Adipose tissue (tissue), 3 donors: ENCODE measurements around the gene PLCH1. TPM values are rescaled to one million over a fixed set of nuclear protein-coding genes. Genes with fewer than 3 reads are reported as not detected.

Source experiments
- H3K27ac ChIP-seq: one replicate; pipeline ENCODE4 v1.5.1; 2013; ENCODE audit warnings: low read depth, low read length
- WGBS, 3 donors: extraction: QIAGEN DNeasy Blood & Tissue Kit; methylation state at CpG; one replicate each; pipeline ENCODE4 v1.1.7; 2013; 5-methylcytosine and 5-hydroxymethylcytosine counted together
- polyA plus RNA-seq, 3 donors: library from polyadenylated mRNA; stranded (reverse); fragments of 200-250 nt; gene quantifications; one replicate each; pipeline ENCODE4 v1.2.3, GENCODE V29; 2013
- donor health status: healthy with polysubstance abuse.
- donor health status: Bipolar disorder and iron deficiency.
- donor health status: healthy.

The PLCH1 gene
- polyA plus RNA-seq, 3 donors, result 0.13 to 1.1 TPM; not detected in 1

DNA sequence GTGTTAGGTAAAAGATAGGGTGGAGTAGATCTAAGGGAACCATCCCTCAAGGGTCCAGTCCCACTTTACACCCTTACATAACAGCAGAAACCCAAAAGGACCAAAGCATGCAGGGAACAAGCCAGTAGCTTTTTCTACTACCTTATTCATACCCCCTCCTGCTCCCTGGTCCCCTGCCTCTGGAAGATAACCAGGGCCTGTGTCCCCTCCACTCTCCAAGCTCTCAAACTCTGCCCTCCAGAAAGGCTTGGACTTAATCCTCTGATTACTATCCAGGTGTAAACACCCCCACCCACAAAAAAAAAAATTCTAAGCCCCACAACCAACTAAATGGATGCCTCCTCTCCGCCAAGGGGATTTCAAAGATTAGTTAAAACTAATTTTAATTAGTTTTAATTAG is 417.4 kb downstream of the PLCH1 start:
- 88 to 95% (median 89%) methylated on average over 1 of the region's 1 CpG for WGBS, 3 donors
- no peak overlapping the region for H3K27ac ChIP-seq

DNA sequence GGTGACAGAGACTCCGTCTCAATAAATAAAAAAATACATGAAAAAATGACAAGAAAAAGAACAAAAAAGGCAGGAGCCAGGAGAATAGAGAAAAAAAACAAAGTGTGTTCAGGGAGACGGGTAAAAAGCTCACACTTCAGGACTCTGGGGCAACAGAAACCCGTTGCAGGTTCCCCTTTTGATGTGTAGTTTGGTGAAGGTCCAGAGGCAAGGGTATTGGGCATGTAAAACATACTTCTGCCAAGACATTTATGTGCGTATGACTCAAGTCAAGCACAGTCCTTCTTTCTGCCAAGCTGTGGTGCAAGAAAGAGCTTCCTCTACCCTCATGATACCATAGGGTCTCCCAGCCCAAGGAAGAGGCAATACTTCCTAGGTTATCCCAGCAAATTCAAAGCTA is 418.0 kb downstream of the PLCH1 start:
- WGBS, 3 donors, result 58 to 80% (median 68%) methylated on average over 4 of the region's 4 CpGs
- H3K27ac ChIP-seq, result no peak overlapping the region

DNA sequence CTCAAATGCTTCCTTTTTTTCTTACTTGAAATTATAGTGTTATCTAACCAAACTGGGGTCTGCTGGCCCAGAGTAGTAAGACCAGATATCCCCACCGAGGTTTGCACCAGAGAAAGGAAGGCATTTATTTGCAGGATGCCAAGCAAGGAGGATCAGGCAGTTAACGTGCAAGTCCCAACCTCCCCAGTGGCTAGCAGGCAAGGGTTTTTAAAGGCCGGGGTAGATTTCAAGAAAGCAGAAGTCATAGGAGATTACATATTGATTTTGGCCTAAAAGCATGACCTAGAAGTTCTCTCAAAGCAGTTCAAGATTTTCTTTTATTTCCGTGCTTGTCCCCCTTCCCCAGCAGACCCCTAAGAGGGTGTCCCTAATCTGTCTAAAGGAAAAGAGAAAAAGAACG is 418.6 kb downstream of the PLCH1 start:
- H3K27ac ChIP-seq, result no peak overlapping the region
- 66 to 76% (median 70%) methylated on average over 5 of the region's 5 CpGs for WGBS, 3 donors

Other genes with a start within 250 kb of the PLCH1 start
- 1 to 10 TPM; 2.0 to 3.1 (median 2.7) TPM for gene C3orf33, start 61.2 kb upstream of the PLCH1 start, polyA plus RNA-seq
- 10 to 100 TPM in 2 of 3 donors, 1 to 10 TPM in 1; 3.9 to 22.7 (median 10.2) TPM for gene SLC33A1, start 109.4 kb upstream of the PLCH1 start, polyA plus RNA-seq
- gene GMPS, start 125.6 kb upstream of the PLCH1 start, polyA plus RNA-seq, result 10 to 100 TPM; 16.4 to 17.6 (median 16.9) TPM